ENCODE measurements around the gene SPRY4.

- TF ChIP-seq CTCF (IDR thresholded peaks at IDR 0.05; ENCODE audit: low read depth, low read length) (no peak), POLR2A (IDR thresholded peaks at IDR 0.05; ENCODE audit: extremely low read depth, insufficient read length) (no peak)
Measured at GRCh38 chr5:142342128-142342981, 17.5 kb upstream of the SPRY4 start.
